A673 (cell line): Measurements from ENCODE around the gene LAMB4. TPM values are rescaled to one million over a fixed set of nuclear protein-coding genes. Genes with fewer than 3 reads are reported as not detected.
"Not testable (repeated sequence)": the region's sequence is repeated elsewhere in the genome, so short reads cannot be mapped to it uniquely, and the experiment has no call there.

ENCODE experiments used
- BruUV-seq: library from RNA; stranded (reverse); fragments of 400-500 nt; replicated peaks from 2 replicates; lab custom pipeline; 2021; lab: Mats Ljungman, UMichigan
- CTCF ChIA-PET: fragments of 300-600 bp; sonication (Branson Sonifier 250); formaldehyde crosslinking; loops from one replicate; lab custom pipeline; 2022; ENCODE audit warnings: antibody characterized with exemption; lab: Charles Lee
- POLR2A ChIA-PET: fragments of 300-600 bp; sonication (Branson Sonifier 250); formaldehyde crosslinking; loops from one replicate; lab custom pipeline; 2022; ENCODE audit warnings: antibody characterized with exemption; ENCODE audit not compliant: low non-redundant PET; lab: Charles Lee
- DNase-seq: peaks from one replicate; pipeline ENCODE4 v3.0.0-alpha.2; 2015; ENCODE audit warnings: low spot score
- H3K27ac ChIP-seq: fragments of 200-600 bp; sonication (generic); 2 replicates; pipeline ENCODE4 v1.5.1; 2016; ENCODE audit warnings: mixed run types, low read depth, mild to moderate bottlenecking, mixed read lengths, antibody characterized with exemption, low read length; ENCODE audit not compliant: poor library complexity, severe bottlenecking
- H3K27me3 ChIP-seq: fragments of 200-600 bp; sonication (generic); replicated peaks from 2 replicates; pipeline ENCODE4 v1.6.1; 2017; ENCODE audit warnings: mixed run types, low read depth, mild to moderate bottlenecking, mixed read lengths, antibody characterized with exemption, low read length; ENCODE audit not compliant: insufficient read depth, poor library complexity
- H3K36me3 ChIP-seq: fragments of 200-600 bp; sonication (generic); 2 replicates; pipeline ENCODE4 v1.6.1; 2016; ENCODE audit warnings: mixed run types, mild to moderate bottlenecking, mixed read lengths, antibody characterized with exemption, low read length; ENCODE audit not compliant: insufficient read depth, poor library complexity, severe bottlenecking
- H3K4me1 ChIP-seq: fragments of 200-600 bp; sonication (generic); 2 replicates; pipeline ENCODE4 v1.6.1; 2017; ENCODE audit warnings: mixed run types, mild to moderate bottlenecking, mixed read lengths, antibody characterized with exemption, low read length; ENCODE audit not compliant: insufficient read depth, poor library complexity, severe bottlenecking
- H3K4me3 ChIP-seq: fragments of 200-600 bp; sonication (generic); 2 replicates; pipeline ENCODE4 v1.5.1; 2016; ENCODE audit warnings: low read depth, mixed run types, mild to moderate bottlenecking, mixed read lengths, low read length; ENCODE audit not compliant: poor library complexity, severe bottlenecking
- H3K9me3 ChIP-seq: fragments of 200-600 bp; sonication (generic); 2 replicates; pipeline ENCODE4 v1.6.1; 2016; ENCODE audit warnings: mixed run types, low read depth, mild to moderate bottlenecking, mixed read lengths, antibody characterized with exemption, low read length; ENCODE audit not compliant: poor library complexity, severe bottlenecking
- CTCF ChIP-seq: fragments of 300-800, 200-600 bp; sonication (generic); conservative IDR thresholded peaks from 2 replicates; pipeline ENCODE4 v1.5.1; 2017; ENCODE audit warnings: low read depth, mild to moderate bottlenecking, antibody characterized with exemption, low read length, moderate library complexity, mixed read lengths
- EZH2 ChIP-seq: fragments of 200-600 bp; sonication (generic); IDR thresholded peaks from 2 replicates; pipeline ENCODE4 v1.6.1; 2017; ENCODE audit warnings: borderline replicate concordance, low read depth, mild to moderate bottlenecking, mixed read lengths, antibody characterized with exemption, low read length; ENCODE audit not compliant: poor library complexity, severe bottlenecking
- intact Hi-C: fragments of 100-400 bp; cut with micrococcal nuclease; formaldehyde crosslinking; loops from one replicate; pipeline ENCODE4 v1.10.0; 2022; ENCODE audit not compliant: unreplicated experiment
- total RNA-seq: library from RNA; stranded (reverse); gene quantifications from 2 replicates; pipeline ENCODE4 v1.2.3, GENCODE V29; 2021

The LAMB4 gene
- total RNA-seq, 1 experiment from 2014 or later, result 0.21 TPM

DNA sequence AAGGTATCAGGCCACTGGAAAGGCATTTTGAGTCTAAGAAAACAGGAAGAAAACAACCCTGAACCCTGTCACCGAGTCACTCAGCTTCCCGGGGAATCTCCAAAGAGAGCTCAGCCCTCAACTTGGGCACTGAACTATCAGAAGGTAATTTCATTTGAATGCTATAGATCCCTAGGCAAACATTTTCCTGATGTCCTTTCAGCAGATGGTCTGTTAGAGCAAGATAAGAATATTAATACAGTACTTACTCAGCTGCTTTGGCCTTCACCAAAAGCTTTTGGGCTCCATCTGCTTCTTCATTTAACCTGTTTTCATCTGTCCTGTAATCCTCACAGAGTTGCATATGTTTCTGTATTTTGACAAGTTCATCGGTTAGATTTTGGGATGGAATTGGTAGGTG is 93.0 kb downstream of the LAMB4 start:
- H3K27me3 ChIP-seq, result no peaks in the 10 kb centered on the region
- no peak for TF ChIP-seq EZH2
- H3K27ac ChIP-seq, result no peak overlapping the region
- H3K9me3 ChIP-seq, result no peaks in the 10 kb centered on the region
- ChIA-PET POLR2A (no interaction called here), CTCF (interaction anchor here (0.6 kb wide), 1 partner anchor 108 kb away, joined by 4 read pairs; no protein-coding TSS in a partner anchor)
- H3K36me3 ChIP-seq, result no peaks in the 10 kb centered on the region
- H3K4me3 ChIP-seq, result no peak overlapping the region
- DNase-seq, result no peak
- H3K4me1 ChIP-seq, result no peaks in the 10 kb centered on the region
- no TSS peak for BruUV-seq
- intact Hi-C loops, result no loop called here

DNA sequence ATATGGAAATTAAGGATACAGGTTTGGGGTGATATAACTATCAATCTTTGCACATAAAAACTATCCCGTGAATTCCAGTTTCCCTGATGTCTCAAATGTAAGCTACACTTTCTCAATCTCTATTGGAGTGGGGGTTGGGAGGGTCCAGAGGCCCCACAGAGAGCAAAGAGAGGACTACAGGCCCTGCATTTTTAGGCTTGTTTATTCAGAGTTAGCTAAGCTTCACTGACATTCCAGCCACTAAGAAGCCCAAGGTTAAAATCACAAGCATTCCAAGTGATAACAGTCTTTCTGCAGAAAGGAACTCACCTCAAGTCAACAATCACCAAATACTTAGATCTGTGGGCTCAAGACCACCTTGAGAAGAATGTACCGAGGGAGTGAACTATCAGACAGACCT is 95.6 kb downstream of the LAMB4 start:
- no peak for TF ChIP-seq CTCF
- no peak for TF ChIP-seq EZH2

GRCh38 chr7:108033776-108034497 is 96.2 kb downstream of the LAMB4 start:
- BruUV-seq, result no TSS peak
- H3K4me1 ChIP-seq, result no peaks in the 10 kb centered on the region
- intact Hi-C loops, result no loop called here
- TF ChIP-seq EZH2 (no peak), CTCF (no peak)
- CTCF ChIA-PET, result no interaction called here
- no peaks in the 10 kb centered on the region for H3K27me3 ChIP-seq
- H3K27ac ChIP-seq, result no peak overlapping the region
- H3K4me3 ChIP-seq, result no peak overlapping the region
- no peaks in the 10 kb centered on the region for H3K36me3 ChIP-seq
- H3K9me3 ChIP-seq, result no peaks in the 10 kb centered on the region
- POLR2A ChIA-PET, result no interaction called here
- no peak for DNase-seq

More for the DNA sequence above, 95.6 kb downstream of the LAMB4 start:
- Histone ChIP-seq H3K4me3 (no peak overlapping the region), H3K27ac (no peak overlapping the region), H3K36me3 (no peaks in the 10 kb centered on the region), H3K27me3 (no peaks in the 10 kb centered on the region), H3K9me3 (no peaks in the 10 kb centered on the region), H3K4me1 (no peaks in the 10 kb centered on the region)
- intact Hi-C loops, result no loop called here
- no TSS peak for BruUV-seq
- ChIA-PET POLR2A (no interaction called here), CTCF (no interaction called here)
- no peak for DNase-seq

GRCh38 chr7:108033309-108033708 is 96.9 kb downstream of the LAMB4 start:
- DNase-seq, H3K36me3 ChIP-seq, H3K27me3 ChIP-seq, H3K4me1 ChIP-seq, POLR2A ChIA-PET, H3K9me3 ChIP-seq, CTCF ChIA-PET, H3K27ac ChIP-seq, BruUV-seq, H3K4me3 ChIP-seq, intact Hi-C loops: not testable (repeated sequence)
